ENCODE results near the gene CHRDL1.

Gene CHRDL1

GRCh38 chrX:110646386-110646785, 149.2 kb downstream of the CHRDL1 start:
- DNase-seq, result no peak
